HG03442 (cell line): Measurements from ENCODE around the gene CD84.
"Not testable (repeated sequence)": the region's sequence is repeated elsewhere in the genome, so short reads cannot be mapped to it uniquely, and the experiment has no call there.

Experiments
- ATAC-seq: cut with Tn5 transposase; IDR thresholded peaks from one replicate; pipeline ENCODE4 v1.9.1; 2021; ENCODE audit warnings: mild to moderate bottlenecking, moderate library complexity; ENCODE audit not compliant: unreplicated experiment

Gene CD84

GRCh38 chr1:160610569-160611242, 31.4 kb upstream of the CD84 start:
- no peak for ATAC-seq

- ATAC-seq, result no peak
These were observed 29.6 kb upstream of the CD84 start for GRCh38 chr1:160608941-160609340.

GRCh38 chr1:160608514-160608913, 29.2 kb upstream of the CD84 start:
- ATAC-seq, result no peak

DNA sequence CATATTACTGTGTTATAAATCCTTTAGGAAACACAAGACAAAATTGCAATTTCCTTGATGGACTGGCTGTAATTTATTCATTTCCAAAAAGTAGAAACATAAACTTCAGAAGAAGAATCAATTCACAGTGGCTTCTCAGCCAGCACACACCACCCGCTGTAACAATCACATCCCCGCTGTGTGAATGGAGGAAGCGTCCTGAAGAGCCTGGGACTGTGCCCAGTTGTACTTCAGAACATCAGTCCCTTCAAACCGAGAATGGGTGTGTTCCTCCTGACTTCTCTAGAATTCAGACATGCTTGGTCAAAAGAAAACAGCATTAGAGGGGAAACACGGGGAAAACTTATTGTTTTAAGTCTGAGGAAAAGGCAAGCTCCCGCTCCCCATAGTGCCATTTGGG, 28.8 kb upstream of the CD84 start:
- no peak for ATAC-seq

- ATAC-seq, result no peak
These were observed 28.4 kb upstream of the CD84 start for GRCh38 chr1:160607672-160608032.

DNA sequence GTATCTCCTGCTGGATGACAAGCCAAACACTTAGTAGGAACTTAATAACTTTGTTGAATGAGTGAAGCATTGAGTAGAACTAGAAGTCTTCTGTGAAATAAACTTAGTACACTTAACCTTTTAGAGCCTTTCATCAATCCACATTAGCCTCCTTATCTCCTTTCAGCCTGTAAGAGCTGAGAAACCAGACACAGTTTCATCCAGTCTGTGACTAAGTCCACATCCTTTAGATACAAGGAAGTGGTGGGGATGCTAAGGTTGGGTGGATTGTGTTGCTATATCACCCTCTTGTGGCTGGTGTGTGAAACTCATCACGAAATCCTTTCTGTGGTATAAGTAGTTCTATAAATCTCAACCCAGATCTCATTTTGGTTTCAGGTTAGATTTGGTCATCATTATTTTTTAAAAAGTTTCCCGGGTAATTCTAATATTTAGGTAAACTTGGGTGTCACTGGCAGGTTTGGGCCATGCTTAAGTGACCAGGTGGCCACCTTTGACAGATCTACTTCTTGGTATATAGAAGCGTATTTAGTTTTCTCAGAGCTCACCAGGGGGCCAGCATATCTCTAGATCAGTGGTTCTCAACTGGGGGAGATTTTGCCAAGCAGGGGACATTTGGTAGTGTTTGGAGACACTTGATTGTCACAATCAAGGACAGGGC, 27.8 kb upstream of the CD84 start:
- peak; percentile 68 for ATAC-seq

- no peak for ATAC-seq
These were observed 27.3 kb upstream of the CD84 start for GRCh38 chr1:160606611-160607010.

- ATAC-seq, result no peak
These were observed 26.6 kb upstream of the CD84 start for GRCh38 chr1:160605792-160606479.

- ATAC-seq, result no peak
These were observed 25.9 kb upstream of the CD84 start for GRCh38 chr1:160605205-160605604.

GRCh38 chr1:160597705-160598104, 18.4 kb upstream of the CD84 start:
- no peak for ATAC-seq

- no peak for ATAC-seq
These were observed 17.8 kb upstream of the CD84 start for GRCh38 chr1:160597051-160597450.

- ATAC-seq, result no peak
These were observed 11.2 kb upstream of the CD84 start for GRCh38 chr1:160590488-160590887.

DNA sequence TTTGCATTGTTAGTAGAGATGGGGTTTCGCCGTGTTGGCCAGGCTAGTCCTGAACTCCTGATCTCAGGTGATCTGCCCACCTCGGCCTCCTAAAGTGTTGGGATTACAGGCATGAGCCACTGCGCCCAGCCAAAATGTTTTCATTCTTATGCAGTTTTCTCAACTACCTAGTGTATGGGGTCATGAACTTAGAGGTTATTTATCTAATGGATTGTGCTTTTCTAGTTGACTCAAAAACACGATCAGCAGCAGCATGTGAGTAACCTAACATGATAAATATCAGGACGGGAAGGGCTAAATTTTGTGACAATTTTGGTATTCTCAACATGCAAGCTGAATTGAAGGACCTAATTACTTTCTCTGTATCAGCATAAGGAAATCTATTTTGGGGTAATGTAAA, 9.2 kb upstream of the CD84 start:
- ATAC-seq, result no peak

GRCh38 chr1:160584784-160585183, 5.5 kb upstream of the CD84 start:
- ATAC-seq, result no peak

DNA sequence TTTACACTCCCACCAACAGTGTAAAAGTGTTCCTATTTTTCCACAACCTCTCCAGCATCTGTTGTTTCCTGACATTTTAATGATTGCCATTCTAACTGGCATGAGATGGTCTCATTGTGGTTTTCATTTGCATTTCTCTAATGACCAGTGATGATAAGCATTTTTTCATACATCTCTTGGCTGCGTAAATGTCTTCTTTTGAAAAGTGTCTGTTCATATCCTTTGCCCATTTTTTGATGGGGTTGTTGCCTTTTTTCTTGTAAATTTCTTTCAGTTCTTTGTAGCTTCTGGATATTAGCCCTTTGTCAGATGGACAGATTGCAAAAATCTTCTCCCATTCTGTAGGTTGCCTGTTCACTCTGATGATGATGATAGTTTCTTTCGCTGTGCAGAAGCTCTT, 3.7 kb upstream of the CD84 start:
- ATAC-seq, result not testable (repeated sequence)

- ATAC-seq, result no peak
These were observed 2.7 kb upstream of the CD84 start for GRCh38 chr1:160581961-160582360.

GRCh38 chr1:160580221-160580812, 1.0 kb upstream of the CD84 start:
- ATAC-seq, result no peak

GRCh38 chr1:160578525-160579191, 638 bp downstream of the CD84 start:
- ATAC-seq, result no peak

DNA sequence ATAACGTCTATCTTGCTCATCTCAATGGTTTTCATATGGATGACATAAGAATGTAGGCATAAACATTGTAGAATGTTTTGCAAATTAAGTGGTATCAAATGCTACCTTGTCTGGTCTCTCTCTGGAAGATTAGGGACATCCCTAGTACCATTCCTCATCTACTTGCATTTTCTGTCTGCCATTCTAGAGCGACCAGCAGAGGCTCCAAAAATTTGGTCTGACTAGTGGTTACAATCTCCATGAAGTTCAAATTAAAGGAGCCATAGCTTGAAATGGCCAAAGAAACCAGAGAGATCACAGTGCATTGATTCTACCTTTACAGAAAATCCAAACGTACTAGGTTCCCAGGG, 1.1 kb downstream of the CD84 start:
- ATAC-seq, result no peak

DNA sequence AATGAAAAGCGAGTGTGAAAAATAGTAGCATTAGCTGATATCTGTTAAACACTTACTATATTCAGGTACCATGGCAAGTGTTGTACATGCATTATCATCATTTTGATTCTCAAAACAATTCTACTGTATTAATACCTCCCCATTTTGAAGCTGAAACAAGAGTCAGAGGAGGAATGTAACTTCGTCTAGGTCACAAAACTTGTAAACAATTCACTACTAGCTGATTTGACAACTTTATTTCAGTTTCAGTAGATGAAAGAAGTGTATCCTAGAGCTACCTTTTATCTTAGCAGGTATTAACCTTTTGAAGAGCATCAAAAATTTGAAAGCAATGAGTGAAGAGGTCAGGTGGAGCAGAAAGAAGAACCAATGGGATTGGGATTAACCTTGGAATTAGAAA, 1.6 kb downstream of the CD84 start:
- no peak for ATAC-seq

- ATAC-seq, result no peak
These were observed 2.4 kb downstream of the CD84 start for GRCh38 chr1:160576884-160577283.
